Fibroblast of the aortic adventitia (primary cell): ENCODE measurements around the gene FCHSD2. TPM values are rescaled to one million over a fixed set of nuclear protein-coding genes. Genes with fewer than 3 reads are reported as not detected.

ENCODE experiments used
- DNase-seq: peaks from one replicate; pipeline ENCODE4 v3.0.0-alpha.2; 2010; ENCODE audit warnings: low read depth
- H3K4me3 ChIP-seq: 2 replicates; pipeline ENCODE4 v1.5.1; 2011; ENCODE audit warnings: low read depth, mild to moderate bottlenecking, control low read depth, low read length, moderate library complexity
- total RNA-seq: library from RNA; depleted of rRNA; stranded (reverse); fragments of >200 nt; gene quantifications from 2 replicates; pipeline ENCODE4 v1.2.3, GENCODE V29; 2012; ENCODE audit warnings: low replicate concordance
- TF ChIP-seq, protein P1 (sequence below): IDR thresholded peaks from 2 replicates; pipeline ENCODE4 v1.5.1; 2011; ENCODE audit warnings: mild to moderate bottlenecking, low read length, control low read depth, inconsistent platforms; ENCODE audit not compliant: insufficient read depth

Gene FCHSD2
- total RNA-seq, 1 donor: 11.3 TPM

DNA sequence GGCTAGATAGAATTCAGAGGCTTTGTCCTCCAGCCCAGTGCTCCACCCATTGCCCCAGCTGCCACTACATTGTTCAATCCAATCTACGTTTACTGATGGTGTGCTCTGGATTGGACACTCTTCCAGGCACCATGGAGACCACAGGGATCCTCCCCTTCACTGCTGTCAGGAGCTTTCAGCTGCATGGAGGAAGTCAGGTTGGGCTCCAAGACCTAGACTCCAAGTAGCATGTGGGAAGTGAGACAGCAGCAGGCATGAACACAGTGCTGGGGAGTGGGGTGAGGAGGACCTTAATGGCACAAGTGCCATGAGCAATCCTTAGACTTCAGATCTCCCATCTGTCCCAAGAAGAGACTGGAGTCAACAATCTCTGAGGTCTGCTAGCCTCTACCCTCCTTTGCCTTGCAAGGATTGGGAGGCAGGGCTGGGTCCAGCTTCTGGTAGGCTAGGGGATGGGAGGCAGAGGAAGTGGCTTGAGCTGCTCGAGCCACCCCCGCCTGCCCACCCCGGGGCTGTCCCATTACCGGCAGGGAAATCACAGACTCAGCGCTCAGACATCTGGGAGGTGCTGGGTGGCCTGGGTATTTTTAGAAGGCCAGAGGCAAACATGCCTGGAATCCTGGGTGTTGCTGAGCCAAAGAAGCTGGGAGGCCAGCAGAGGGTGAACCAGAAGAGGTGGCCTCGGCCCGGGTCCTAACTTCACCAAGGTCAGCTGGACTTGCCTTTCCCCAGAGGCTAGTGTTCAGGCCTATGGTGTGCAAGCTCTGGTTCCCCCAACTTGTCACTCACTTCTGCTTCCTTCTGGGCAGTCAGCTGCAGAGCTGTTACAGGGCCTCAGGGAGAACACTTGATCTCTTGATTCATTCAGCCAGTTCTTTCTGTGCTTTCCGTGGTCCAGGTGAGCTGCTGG, 15.2 kb upstream of the FCHSD2 start:
- no peak overlapping the region for H3K4me3 ChIP-seq
- TF ChIP-seq, protein P1, sequence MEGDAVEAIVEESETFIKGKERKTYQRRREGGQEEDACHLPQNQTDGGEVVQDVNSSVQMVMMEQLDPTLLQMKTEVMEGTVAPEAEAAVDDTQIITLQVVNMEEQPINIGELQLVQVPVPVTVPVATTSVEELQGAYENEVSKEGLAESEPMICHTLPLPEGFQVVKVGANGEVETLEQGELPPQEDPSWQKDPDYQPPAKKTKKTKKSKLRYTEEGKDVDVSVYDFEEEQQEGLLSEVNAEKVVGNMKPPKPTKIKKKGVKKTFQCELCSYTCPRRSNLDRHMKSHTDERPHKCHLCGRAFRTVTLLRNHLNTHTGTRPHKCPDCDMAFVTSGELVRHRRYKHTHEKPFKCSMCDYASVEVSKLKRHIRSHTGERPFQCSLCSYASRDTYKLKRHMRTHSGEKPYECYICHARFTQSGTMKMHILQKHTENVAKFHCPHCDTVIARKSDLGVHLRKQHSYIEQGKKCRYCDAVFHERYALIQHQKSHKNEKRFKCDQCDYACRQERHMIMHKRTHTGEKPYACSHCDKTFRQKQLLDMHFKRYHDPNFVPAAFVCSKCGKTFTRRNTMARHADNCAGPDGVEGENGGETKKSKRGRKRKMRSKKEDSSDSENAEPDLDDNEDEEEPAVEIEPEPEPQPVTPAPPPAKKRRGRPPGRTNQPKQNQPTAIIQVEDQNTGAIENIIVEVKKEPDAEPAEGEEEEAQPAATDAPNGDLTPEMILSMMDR: no peak
- peak; percentile 57 for DNase-seq

DNA sequence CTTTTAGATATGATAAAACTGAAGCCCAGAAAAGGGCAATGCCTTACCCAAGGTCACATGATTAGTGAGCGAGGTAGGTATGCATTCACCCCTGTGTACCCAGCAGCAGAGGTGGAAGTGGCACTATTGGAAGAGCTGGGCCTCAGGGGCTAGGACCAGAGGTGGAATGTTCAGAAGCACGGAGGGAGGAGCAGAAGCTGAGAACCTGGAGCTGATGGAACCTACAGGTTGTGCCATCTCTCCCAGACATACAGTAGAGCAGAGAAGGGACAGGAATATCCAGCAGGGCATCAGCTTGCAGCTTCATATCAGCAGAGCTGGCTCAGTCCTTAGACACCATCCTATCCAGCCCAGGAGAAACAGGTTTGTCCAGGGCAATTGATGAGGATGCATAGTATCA, 14.6 kb upstream of the FCHSD2 start:
- no peak for DNase-seq
- H3K4me3 ChIP-seq: no peak overlapping the region
- TF ChIP-seq, protein P1: no peak

DNA sequence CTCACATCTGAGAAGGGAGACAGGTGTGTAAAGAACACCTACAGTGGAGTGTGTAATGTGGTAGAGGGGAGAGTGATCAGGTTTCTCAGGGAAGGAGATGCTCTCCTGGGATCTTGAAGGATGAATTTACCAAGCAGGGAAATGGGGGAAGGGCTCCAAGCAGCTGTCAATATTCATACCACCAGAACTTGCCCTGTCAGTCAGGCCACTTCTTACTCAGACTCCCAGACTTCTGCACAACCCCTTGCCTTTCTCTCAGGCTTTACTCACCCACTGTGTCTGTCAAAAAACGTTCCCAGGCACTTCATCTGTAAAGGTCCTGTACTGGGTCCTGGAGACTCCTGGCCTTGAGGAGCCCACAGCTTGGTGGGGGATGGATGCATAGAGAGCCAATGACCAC, 14.0 kb upstream of the FCHSD2 start:
- DNase-seq: no peak
- TF ChIP-seq, protein P1: no peak
- H3K4me3 ChIP-seq: no peak overlapping the region

DNA sequence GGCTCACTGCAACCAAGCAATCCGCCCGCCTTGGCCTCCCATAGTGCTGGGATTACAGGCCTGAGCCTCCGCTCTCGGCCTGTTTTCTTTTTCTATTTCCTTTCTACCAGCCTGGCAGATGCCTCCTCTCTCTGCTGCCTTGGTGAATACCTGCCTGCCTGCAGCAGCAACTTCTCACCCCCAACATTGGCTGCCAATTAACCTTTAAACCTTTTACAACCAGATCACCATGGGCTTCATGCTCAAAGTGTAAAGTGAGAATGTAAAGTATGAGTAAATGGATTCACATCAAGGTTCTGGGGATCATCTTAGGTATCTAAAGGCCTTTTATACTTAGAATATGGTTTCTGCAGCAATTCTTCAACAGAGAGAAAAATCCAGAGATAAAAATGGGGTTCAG, 13.0 kb upstream of the FCHSD2 start:
- TF ChIP-seq, protein P1: no peak
- H3K4me3 ChIP-seq: no peak overlapping the region
- no peak for DNase-seq

DNA sequence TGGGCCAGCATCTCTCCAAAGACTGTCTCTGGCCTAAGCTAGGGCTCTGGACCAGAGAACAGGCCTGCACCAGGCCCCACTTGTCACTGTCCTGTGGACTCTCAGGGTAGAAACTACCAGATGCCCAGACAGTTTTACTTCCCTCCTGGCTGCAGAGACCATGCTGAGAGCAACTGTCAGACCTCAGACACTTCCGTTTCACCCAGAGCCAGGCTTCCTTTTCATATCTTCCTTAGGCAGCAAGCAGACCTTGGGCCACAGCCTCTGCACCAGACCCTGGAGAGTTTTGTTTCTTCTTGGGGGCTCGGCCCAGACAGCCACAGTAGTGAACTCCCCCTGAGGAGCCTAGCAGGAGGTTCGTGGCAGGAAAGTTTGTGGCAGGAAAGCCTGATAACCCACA, 12.1 kb upstream of the FCHSD2 start:
- H3K4me3 ChIP-seq: no peak overlapping the region
- no peak for DNase-seq
- TF ChIP-seq, protein P1: no peak

DNA sequence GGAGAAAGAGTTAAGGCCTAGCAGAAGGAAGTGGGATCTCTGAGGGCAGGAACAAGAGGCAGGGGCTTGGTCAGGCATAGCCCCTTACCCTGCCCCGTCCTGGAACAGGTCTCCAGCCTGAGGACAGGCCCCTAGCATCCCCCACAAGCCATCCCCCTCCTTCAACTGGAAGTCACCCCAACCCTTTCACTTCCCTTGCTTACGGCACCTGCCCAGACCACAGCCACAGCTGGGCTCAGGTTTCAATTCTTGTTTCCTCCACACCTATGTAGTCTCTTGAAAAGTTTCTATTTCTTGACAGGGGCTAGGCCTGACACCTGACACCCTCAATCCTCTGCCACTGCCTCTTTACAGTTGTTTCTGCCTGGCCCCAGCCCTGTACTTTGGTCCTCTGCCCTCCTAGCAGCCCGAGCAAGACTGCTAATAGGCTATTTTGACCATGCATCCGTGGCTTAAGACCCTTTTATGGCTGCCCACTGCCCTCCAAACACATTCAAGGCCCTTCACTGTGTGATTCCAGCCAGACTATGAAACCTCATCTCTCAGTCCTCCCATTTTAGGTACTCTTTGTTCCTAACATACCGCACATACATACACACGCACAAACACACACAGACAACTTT, 10.9 kb upstream of the FCHSD2 start:
- no peak overlapping the region for H3K4me3 ChIP-seq
- DNase-seq: no peak
- TF ChIP-seq, protein P1: no peak
